Thyroid gland (tissue), 4 donors: Measurements from ENCODE around the gene CCR5AS.

ENCODE experiments used
- POLR2A ChIP-seq, 2 donors: fragments of 450-650 bp; IDR thresholded peaks; one replicate each; pipeline ENCODE4 v1.6.1; 2017; ENCODE audit warnings: antibody characterized with exemption in 2 of 2, mild to moderate bottlenecking in 2 of 2, moderate library complexity in 1 of 2
- TF ChIP-seq, protein P1 (sequence below), 6 experiments: fragments of 200-600 bp in 3 of 6; fragments of 450-650 bp in 3 of 6; sonication (generic) in 3 of 6; IDR thresholded peaks; one replicate each; pipeline ENCODE4 v1.5.1; 2016 to 2019; ENCODE audit warnings: antibody characterized with exemption in 6 of 6, mild to moderate bottlenecking in 2 of 6, inconsistent platforms in 1 of 6, moderate library complexity in 1 of 6

DNA sequence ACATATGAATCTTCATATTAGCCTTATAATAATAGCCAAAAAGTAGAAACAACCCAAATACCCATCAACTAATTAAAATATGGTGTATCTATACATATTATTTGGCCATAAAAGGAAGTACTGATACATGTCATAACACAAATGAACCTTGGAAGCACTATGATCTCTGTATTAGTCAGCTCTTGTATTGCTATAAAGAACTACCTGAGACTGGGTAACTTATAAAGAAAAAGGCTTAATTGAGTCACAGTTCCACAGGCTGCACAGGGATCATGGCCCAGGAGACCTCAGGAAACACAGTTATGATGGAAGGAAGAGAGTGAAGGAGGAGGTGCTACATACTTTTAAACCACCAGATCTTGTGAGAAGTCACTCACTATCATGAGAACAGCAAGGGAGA lies 69.0 kb downstream of the CCR5AS start:
- TF ChIP-seq, protein P1, sequence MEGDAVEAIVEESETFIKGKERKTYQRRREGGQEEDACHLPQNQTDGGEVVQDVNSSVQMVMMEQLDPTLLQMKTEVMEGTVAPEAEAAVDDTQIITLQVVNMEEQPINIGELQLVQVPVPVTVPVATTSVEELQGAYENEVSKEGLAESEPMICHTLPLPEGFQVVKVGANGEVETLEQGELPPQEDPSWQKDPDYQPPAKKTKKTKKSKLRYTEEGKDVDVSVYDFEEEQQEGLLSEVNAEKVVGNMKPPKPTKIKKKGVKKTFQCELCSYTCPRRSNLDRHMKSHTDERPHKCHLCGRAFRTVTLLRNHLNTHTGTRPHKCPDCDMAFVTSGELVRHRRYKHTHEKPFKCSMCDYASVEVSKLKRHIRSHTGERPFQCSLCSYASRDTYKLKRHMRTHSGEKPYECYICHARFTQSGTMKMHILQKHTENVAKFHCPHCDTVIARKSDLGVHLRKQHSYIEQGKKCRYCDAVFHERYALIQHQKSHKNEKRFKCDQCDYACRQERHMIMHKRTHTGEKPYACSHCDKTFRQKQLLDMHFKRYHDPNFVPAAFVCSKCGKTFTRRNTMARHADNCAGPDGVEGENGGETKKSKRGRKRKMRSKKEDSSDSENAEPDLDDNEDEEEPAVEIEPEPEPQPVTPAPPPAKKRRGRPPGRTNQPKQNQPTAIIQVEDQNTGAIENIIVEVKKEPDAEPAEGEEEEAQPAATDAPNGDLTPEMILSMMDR (IDR thresholded peaks at IDR 0.05), result no peak
- no peak for TF ChIP-seq POLR2A (IDR thresholded peaks at IDR 0.05)
